ENCODE measurements around the gene HSPG2. TPM values are rescaled to one million over a fixed set of nuclear protein-coding genes. Genes with fewer than 3 reads are reported as not detected.

HSPG2 gene
- total and polyA plus RNA-seq, 4 donors, result 49.6 to 85.8 (median 64.8) TPM

DNA sequence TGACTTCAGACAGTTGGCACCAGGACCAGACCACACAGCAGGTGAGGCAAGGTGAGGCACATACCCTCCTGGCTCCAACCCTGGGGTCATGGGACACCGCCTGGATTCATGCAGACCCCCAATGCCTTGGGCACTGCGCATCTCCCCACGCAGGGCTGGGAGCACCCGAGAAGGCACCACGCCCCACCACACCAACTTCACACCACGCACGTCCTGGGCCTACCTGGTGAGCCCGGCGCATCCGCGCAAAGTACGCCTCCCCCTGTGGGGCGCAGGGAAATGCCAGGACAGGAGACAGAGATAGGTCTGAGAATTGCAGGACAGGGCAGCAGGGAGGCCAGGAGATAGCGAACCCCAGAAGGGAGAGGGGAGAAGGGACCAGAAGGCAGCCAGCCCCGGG lies 66.5 kb downstream of the HSPG2 start:
- H3K36me3 ChIP-seq (ENCODE audit: control insufficient read depth, insufficient read depth, low read length), result peaks cover 57% of the 10 kb centered on the region
- no peak overlapping the region for H3K4me3 ChIP-seq (ENCODE audit: low read depth, low read length)
- DNase-seq (ENCODE audit: low read depth in 4 of 6, low spot score in 6 of 6), result no peak
- no peaks in the 10 kb centered on the region for H3K27me3 ChIP-seq (ENCODE audit: control insufficient read depth, insufficient read depth, low read length)
- WGBS (ENCODE audit: insufficient coverage), result 95% methylated on average over 9 of the region's 15 CpGs
- H3K27ac ChIP-seq (ENCODE audit: low read depth, low read length), result no peak overlapping the region
- H3K4me1 ChIP-seq (ENCODE audit: control insufficient read depth, insufficient read depth, low read length), result peaks cover 32% of the 10 kb centered on the region
- H3K9me3 ChIP-seq (ENCODE audit: control insufficient read depth, insufficient read depth, low read length), result no peaks in the 10 kb centered on the region

DNA sequence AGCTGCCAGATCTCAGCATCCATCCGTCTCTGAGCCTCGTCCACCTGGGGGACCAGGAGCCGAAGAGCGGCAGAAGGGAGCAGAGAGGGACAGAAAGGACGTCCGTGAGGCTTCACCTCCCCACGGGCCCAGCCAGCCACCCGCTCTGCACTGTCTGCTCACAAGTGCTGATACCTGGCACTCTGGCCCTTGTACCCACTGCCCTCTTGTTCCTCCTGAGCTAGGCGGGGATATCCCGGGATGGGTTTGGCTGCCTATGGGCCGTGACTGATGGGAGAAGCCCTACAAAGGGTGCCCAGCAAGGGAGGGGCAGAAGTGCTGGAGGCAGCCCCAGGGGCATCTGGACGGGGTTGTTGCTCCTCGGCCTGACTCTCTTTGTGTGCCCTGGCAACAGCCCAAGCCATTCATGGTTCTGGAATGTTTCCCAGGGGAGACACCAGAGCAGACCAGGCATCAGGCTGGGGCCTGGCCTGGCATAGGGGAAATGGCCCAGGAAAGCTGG lies 67.4 kb downstream of the HSPG2 start:
- Histone ChIP-seq H3K27me3 (ENCODE audit: control insufficient read depth, insufficient read depth, low read length) (no peaks in the 10 kb centered on the region), H3K4me1 (ENCODE audit: control insufficient read depth, insufficient read depth, low read length) (peaks cover 25% of the 10 kb centered on the region), H3K36me3 (ENCODE audit: control insufficient read depth, insufficient read depth, low read length) (peaks cover 57% of the 10 kb centered on the region), H3K9me3 (ENCODE audit: control insufficient read depth, insufficient read depth, low read length) (no peaks in the 10 kb centered on the region), H3K27ac (ENCODE audit: low read depth, low read length) (no peak overlapping the region), H3K4me3 (ENCODE audit: low read depth, low read length) (no peak overlapping the region)
- 38% methylated on average over 13 of the region's 13 CpGs for WGBS (ENCODE audit: insufficient coverage)
- DNase-seq (ENCODE audit: low read depth in 4 of 6, low spot score in 6 of 6), result peak; percentile 22 to 87 (median 56)

DNA sequence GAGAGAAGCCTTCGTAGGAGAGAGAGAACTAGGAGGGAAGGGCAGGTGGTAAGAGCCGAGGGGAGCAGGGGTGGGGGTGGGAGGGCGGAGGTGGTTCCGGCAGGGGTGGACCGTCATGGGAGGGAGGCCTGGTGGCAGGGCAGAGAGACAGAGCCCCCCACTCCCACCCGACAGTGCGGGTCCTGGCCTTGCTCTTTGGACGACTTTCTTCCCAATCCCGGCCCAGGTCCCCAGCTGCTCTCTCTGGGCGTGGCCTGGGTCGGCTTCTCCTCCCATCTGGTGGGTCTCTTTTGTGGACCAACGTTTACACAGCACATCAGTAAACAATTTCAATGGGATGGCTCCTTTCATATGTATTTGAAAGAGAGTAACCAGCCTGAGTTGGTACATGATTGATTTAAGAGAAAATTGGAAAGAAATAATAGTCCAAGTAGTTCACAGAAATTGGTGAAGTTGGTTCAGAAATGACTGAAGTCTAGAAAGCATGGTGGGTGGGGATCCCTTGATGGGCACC lies 68.1 kb downstream of the HSPG2 start:
- Histone ChIP-seq H3K4me1 (ENCODE audit: control insufficient read depth, insufficient read depth, low read length) (peaks cover 23% of the 10 kb centered on the region), H3K27ac (ENCODE audit: low read depth, low read length) (no peak overlapping the region), H3K9me3 (ENCODE audit: control insufficient read depth, insufficient read depth, low read length) (no peaks in the 10 kb centered on the region), H3K36me3 (ENCODE audit: control insufficient read depth, insufficient read depth, low read length) (peaks cover 57% of the 10 kb centered on the region), H3K27me3 (ENCODE audit: control insufficient read depth, insufficient read depth, low read length) (no peaks in the 10 kb centered on the region), H3K4me3 (ENCODE audit: low read depth, low read length) (no peak overlapping the region)
- no peak for DNase-seq (ENCODE audit: low read depth in 4 of 6, low spot score in 6 of 6)
- WGBS (ENCODE audit: insufficient coverage), result no CpG with 5 or more reads among the region's 12 CpGs

DNA sequence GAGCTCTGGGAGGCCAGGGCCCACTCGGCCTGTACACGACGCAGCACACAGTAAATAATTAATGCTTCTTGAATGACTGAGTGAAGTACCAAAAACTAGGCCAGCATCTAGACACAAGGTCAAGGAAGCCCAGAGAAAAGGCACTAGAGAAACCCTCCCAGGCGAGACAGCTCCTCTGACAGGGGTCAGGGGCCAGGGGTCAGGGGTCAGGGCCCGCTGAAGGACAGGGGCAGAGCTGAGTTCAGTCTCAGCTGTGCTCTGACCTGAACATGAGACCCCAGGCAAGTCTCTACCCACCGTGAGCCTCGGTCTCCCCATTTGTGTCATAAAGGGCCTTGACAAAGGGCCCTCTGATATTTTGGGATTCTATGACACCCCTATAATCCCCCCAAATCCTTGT lies 68.6 kb downstream of the HSPG2 start:
- WGBS (ENCODE audit: insufficient coverage), result 83% methylated on average over 6 of the region's 7 CpGs
- Histone ChIP-seq H3K4me3 (ENCODE audit: low read depth, low read length) (no peak overlapping the region), H3K27ac (ENCODE audit: low read depth, low read length) (no peak overlapping the region), H3K36me3 (ENCODE audit: control insufficient read depth, insufficient read depth, low read length) (peaks cover 56% of the 10 kb centered on the region), H3K9me3 (ENCODE audit: control insufficient read depth, insufficient read depth, low read length) (no peaks in the 10 kb centered on the region), H3K27me3 (ENCODE audit: control insufficient read depth, insufficient read depth, low read length) (no peaks in the 10 kb centered on the region), H3K4me1 (ENCODE audit: control insufficient read depth, insufficient read depth, low read length) (peaks cover 23% of the 10 kb centered on the region)
- DNase-seq (ENCODE audit: low read depth in 4 of 6, low spot score in 6 of 6), result no peak

DNA sequence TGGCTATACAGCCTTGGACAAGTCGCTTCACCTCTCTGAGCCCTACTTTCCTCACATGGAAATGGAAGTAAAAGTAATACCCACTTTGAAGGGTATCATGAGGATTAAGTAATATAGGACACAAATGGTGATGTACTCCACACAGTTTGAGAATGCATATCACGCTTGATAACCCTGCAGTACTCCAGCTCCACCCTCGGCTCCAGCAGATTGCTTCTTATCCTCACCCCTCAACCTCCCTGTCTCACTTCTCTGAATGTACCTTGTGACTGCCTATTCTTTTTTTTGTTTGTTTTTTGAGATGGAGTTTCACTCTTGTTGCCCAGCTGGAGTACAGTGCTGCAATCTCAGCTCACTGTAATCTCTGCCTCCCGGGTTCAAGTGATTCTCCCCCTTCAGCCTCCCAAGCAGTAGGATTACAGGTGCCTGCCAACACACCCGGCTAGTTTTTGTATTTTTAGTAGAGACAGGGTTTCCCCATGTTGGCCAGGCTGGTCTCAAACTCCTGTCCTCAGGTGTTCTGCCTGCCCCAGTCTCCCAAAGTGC lies 69.6 kb downstream of the HSPG2 start:
- Histone ChIP-seq H3K36me3 (ENCODE audit: control insufficient read depth, insufficient read depth, low read length) (peaks cover 46% of the 10 kb centered on the region), H3K27ac (ENCODE audit: low read depth, low read length) (no peak overlapping the region), H3K4me3 (ENCODE audit: low read depth, low read length) (no peak overlapping the region), H3K9me3 (ENCODE audit: control insufficient read depth, insufficient read depth, low read length) (no peaks in the 10 kb centered on the region), H3K27me3 (ENCODE audit: control insufficient read depth, insufficient read depth, low read length) (no peaks in the 10 kb centered on the region), H3K4me1 (ENCODE audit: control insufficient read depth, insufficient read depth, low read length) (peaks cover 23% of the 10 kb centered on the region)
- no peak for DNase-seq (ENCODE audit: low read depth in 4 of 6, low spot score in 6 of 6)
- WGBS (ENCODE audit: insufficient coverage), result 100% methylated on average over 1 of the region's 5 CpGs

DNA sequence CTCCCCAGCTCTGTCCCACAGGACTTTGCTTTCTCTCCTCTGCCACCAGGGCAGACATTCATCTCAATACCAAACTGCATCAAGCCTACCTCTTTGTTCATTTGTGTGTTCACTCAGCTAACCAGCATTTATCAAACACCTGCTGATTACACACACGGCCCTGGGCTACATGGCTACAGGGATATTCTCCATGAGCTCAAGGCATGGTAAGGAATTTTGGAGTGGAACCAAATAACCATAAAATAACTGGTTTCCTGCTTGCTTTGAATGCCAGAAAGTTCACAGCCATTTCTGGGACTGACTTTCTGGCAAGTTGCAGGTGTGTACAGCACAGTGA lies 70.4 kb downstream of the HSPG2 start:
- Histone ChIP-seq H3K4me3 (ENCODE audit: low read depth, low read length) (no peak overlapping the region), H3K4me1 (ENCODE audit: control insufficient read depth, insufficient read depth, low read length) (peaks cover 23% of the 10 kb centered on the region), H3K36me3 (ENCODE audit: control insufficient read depth, insufficient read depth, low read length) (peaks cover 43% of the 10 kb centered on the region), H3K27me3 (ENCODE audit: control insufficient read depth, insufficient read depth, low read length) (no peaks in the 10 kb centered on the region), H3K27ac (ENCODE audit: low read depth, low read length) (no peak overlapping the region), H3K9me3 (ENCODE audit: control insufficient read depth, insufficient read depth, low read length) (no peaks in the 10 kb centered on the region)
- no CpG with 5 or more reads among the region's 1 CpG for WGBS (ENCODE audit: insufficient coverage)
- DNase-seq (ENCODE audit: low read depth in 4 of 6, low spot score in 6 of 6), result no peak

DNA sequence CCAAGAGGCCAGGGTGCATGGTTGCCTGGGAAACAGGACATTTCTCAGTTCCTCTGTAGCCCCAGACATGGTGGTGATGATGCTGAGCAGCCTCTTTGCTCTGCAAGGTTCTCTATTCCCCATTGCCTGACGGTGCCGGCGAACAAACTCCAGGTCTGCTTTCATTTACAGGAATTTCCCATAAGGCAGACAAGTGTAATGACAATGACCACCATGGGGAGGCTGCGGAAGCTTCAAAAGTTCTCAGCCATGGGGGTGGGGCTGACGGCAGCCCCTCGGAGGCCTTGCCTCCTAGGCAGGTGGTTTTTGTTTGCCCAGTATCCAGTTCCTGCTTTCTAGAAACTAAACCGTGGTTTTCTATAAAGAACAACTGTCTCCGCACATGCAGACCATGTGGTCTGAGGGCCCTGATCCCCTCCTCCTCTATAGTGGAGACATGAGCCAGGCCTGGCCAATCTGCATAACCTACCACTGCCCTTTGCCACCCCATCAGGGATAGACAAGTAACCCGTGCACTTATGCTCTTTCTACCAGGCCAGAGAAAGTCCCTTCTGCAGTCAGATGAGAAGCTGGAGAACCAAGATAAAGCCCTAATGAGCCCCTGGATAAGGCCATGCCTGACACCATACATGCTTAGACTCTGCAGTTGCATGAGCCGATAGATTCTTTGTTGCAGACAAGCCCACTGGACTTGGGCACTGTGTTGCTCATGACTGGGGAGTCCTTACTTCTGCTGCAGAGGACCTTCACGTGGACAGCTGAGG lies 71.0 kb downstream of the HSPG2 start:
- H3K36me3 ChIP-seq (ENCODE audit: control insufficient read depth, insufficient read depth, low read length), result peaks cover 47% of the 10 kb centered on the region
- WGBS (ENCODE audit: insufficient coverage), result 43% methylated on average over 8 of the region's 11 CpGs

DNA sequence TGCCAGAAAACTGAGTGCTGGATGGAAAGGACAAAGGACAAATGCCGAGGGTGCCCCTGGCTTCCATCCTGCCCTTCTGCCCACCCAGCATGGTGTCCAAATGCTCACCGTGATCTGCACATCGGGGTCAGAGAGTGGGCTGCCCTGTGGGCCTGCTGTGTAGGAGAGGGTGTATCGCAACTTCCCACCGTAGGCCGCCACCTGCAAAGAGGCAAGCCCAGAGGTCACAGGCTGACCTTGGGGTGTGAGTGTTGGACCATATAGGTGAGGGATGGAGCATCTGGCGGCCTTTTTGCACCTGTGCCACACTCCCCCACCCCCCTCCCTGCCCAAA lies 71.5 kb downstream of the HSPG2 start:
- Histone ChIP-seq H3K4me3 (ENCODE audit: low read depth, low read length) (no peak overlapping the region), H3K9me3 (ENCODE audit: control insufficient read depth, insufficient read depth, low read length) (no peaks in the 10 kb centered on the region), H3K4me1 (ENCODE audit: control insufficient read depth, insufficient read depth, low read length) (peaks cover 19% of the 10 kb centered on the region), H3K27me3 (ENCODE audit: control insufficient read depth, insufficient read depth, low read length) (no peaks in the 10 kb centered on the region), H3K27ac (ENCODE audit: low read depth, low read length) (no peak overlapping the region), H3K36me3 (ENCODE audit: control insufficient read depth, insufficient read depth, low read length) (peaks cover 43% of the 10 kb centered on the region)
- DNase-seq (ENCODE audit: low read depth in 4 of 6, low spot score in 6 of 6), result no peak
- 91% methylated on average over 4 of the region's 7 CpGs for WGBS (ENCODE audit: insufficient coverage)

More for the DNA sequence above, 71.0 kb downstream of the HSPG2 start:
- Histone ChIP-seq H3K9me3 (ENCODE audit: control insufficient read depth, insufficient read depth, low read length) (no peaks in the 10 kb centered on the region), H3K27ac (ENCODE audit: low read depth, low read length) (no peak overlapping the region), H3K4me1 (ENCODE audit: control insufficient read depth, insufficient read depth, low read length) (peaks cover 23% of the 10 kb centered on the region), H3K4me3 (ENCODE audit: low read depth, low read length) (no peak overlapping the region), H3K27me3 (ENCODE audit: control insufficient read depth, insufficient read depth, low read length) (no peaks in the 10 kb centered on the region)
- DNase-seq (ENCODE audit: low read depth in 4 of 6, low spot score in 6 of 6), result peak in 2 of 6 donors; percentile 15 to 37

DNA sequence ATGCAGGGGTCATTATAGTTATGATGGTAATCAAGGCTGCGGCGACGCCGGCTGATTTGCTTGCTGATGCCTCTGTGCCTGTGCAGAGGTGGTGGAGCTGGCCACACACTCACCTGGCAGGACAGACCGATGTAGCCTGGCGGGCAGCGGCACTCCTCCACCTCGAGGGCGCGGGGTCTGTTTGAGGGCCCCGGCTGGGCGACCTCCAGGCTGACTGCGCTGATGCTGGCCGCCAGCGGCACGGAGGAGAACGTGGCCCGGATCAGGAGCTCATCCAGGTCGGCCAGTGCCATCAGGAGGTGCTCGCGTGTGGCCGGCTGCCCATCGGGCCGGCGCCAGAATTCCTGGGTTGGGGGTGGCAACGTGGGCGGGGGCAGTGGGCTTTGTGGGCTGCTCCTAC lies 72.4 kb downstream of the HSPG2 start:
- Histone ChIP-seq H3K27ac (ENCODE audit: low read depth, low read length) (no peak overlapping the region), H3K4me1 (ENCODE audit: control insufficient read depth, insufficient read depth, low read length) (peaks cover 11% of the 10 kb centered on the region), H3K36me3 (ENCODE audit: control insufficient read depth, insufficient read depth, low read length) (peaks cover 46% of the 10 kb centered on the region), H3K9me3 (ENCODE audit: control insufficient read depth, insufficient read depth, low read length) (no peaks in the 10 kb centered on the region), H3K27me3 (ENCODE audit: control insufficient read depth, insufficient read depth, low read length) (no peaks in the 10 kb centered on the region), H3K4me3 (ENCODE audit: low read depth, low read length) (no peak overlapping the region)
- 91% methylated on average over 23 of the region's 27 CpGs for WGBS (ENCODE audit: insufficient coverage)
- DNase-seq (ENCODE audit: low read depth in 4 of 6, low spot score in 6 of 6), result no peak

DNA sequence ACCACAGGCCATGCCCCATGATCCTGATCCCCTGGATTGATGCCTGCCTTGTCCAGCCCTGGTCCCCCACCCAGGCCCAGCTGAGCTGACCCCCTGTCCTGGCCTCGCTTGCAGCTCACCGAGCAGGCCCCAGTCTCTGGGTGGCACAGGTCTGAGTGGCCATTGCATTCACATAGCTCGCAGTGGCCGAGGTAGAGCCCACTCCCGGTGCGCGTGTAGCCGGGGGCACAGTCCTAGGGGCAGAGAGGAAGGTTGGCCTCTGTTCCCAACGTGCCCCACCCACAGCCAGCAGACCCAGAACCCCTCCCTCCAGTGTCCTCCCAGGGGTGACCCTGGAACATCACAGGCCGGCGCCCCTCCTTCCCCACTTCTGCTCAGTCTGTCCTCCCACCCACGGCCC lies 73.1 kb downstream of the HSPG2 start:
- DNase-seq (ENCODE audit: low read depth in 4 of 6, low spot score in 6 of 6), result no peak
- Histone ChIP-seq H3K4me1 (ENCODE audit: control insufficient read depth, insufficient read depth, low read length) (peaks cover 5% of the 10 kb centered on the region), H3K27me3 (ENCODE audit: control insufficient read depth, insufficient read depth, low read length) (no peaks in the 10 kb centered on the region), H3K4me3 (ENCODE audit: low read depth, low read length) (no peak overlapping the region), H3K36me3 (ENCODE audit: control insufficient read depth, insufficient read depth, low read length) (peaks cover 47% of the 10 kb centered on the region), H3K9me3 (ENCODE audit: control insufficient read depth, insufficient read depth, low read length) (no peaks in the 10 kb centered on the region), H3K27ac (ENCODE audit: low read depth, low read length) (no peak overlapping the region)
- 95% methylated on average over 10 of the region's 12 CpGs for WGBS (ENCODE audit: insufficient coverage)

Measured in spinal cord (tissue), 10 donors.